Upper lobe of left lung (tissue), 6 donors: ENCODE data around the gene DDX60. TPM values are rescaled to one million over a fixed set of nuclear protein-coding genes. Genes with fewer than 3 reads are reported as not detected.

Experiments
- ATAC-seq, 2 donors: fragments of 200-7000 bp; cut with Tn5 transposase; one replicate each; pipeline ENCODE4 v1.9.1; 2022; ENCODE audit warnings: mild to moderate bottlenecking in 2 of 2, moderate library complexity in 2 of 2; ENCODE audit not compliant: low FRiP score in 2 of 2
- DNase-seq, 2 donors: peaks; one replicate each; pipeline ENCODE4 v3.0.0-alpha.2; 2019 to 2020
- H3K27ac ChIP-seq, 4 donors: fragments of 200-600 bp; sonication (generic); one replicate each; pipeline ENCODE4 v1.5.1; 2016 to 2019
- H3K27me3 ChIP-seq, 4 donors: fragments of 200-600 bp; sonication (generic); one replicate each; pipeline ENCODE4 v1.5.1; 2017 to 2019
- H3K36me3 ChIP-seq, 4 donors: fragments of 200-600 bp; sonication (generic); one replicate each; pipeline ENCODE4 v1.5.1; 2016 to 2019
- H3K4me1 ChIP-seq, 4 donors: fragments of 200-600 bp; sonication (generic); one replicate each; pipeline ENCODE4 v1.5.1; 2018 to 2019
- H3K4me3 ChIP-seq, 4 donors: fragments of 200-600 bp; sonication (generic); one replicate each; pipeline ENCODE4 v1.5.1; 2017 to 2019; ENCODE audit warnings: mild to moderate bottlenecking in 2 of 4, moderate library complexity in 1 of 4
- H3K9me3 ChIP-seq, 4 donors: fragments of 200-600 bp; sonication (generic); one replicate each; pipeline ENCODE4 v1.5.1; 2018 to 2019
- CTCF ChIP-seq, 6 experiments: fragments of 450-650 bp in 4 of 6; fragments of 200-600 bp in 2 of 6; sonication (generic) in 2 of 6; IDR thresholded peaks; one replicate each; pipeline ENCODE4 v1.5.1; 2016 to 2019; ENCODE audit warnings: antibody characterized with exemption in 6 of 6
- EP300 ChIP-seq, 4 donors: sonication (generic); formaldehyde crosslinking; IDR thresholded peaks; one replicate each; pipeline ENCODE4 v1.5.1; 2017; ENCODE audit warnings: antibody characterized with exemption in 4 of 4, control low read depth in 2 of 4
- POLR2A ChIP-seq, 4 donors: fragments of 450-650 bp; IDR thresholded peaks; one replicate each; pipeline ENCODE4 v1.5.1; 2016 to 2017; ENCODE audit warnings: antibody characterized with exemption in 4 of 4, mild to moderate bottlenecking in 2 of 4
- POLR2AphosphoS5 ChIP-seq, 2 donors: sonication (generic); formaldehyde crosslinking; IDR thresholded peaks; one replicate each; pipeline ENCODE4 v1.5.1; 2017; ENCODE audit warnings: antibody characterized with exemption in 2 of 2
- WGBS, 2 donors: methylation state at CpG; one replicate each; pipeline ENCODE4 v1.1.5; 2017 to 2018; 5-methylcytosine and 5-hydroxymethylcytosine counted together
- total RNA-seq, 6 donors: library from RNA; depleted of rRNA in 4 of 6; stranded (reverse); fragments of >200 nt in 4 of 6; gene quantifications; one replicate each; pipeline versions ENCODE4 v1.1.0 to v1.2.1, GENCODE V29; 2016 to 2021
- donor health status: DM: no; HTN: no; CAD: no; lungs with moderate emphysema.
- donor health status: DM: no; HTN: yes; CAD: no; lungs with severe emphysema.

Gene DDX60
- total RNA-seq, 6 donors from 2014 or later: 15.7 to 37.5 (median 22.1) TPM

- peaks cover 0 to 69% (median 10%) of the 10 kb centered on the region in 4 donors for H3K36me3 ChIP-seq
- H3K4me3 ChIP-seq: no peak overlapping the region
- DNase-seq: no peak
- H3K4me1 ChIP-seq: peaks cover 0 to 9% (median 7%) of the 10 kb centered on the region in 4 donors
- TF ChIP-seq POLR2AphosphoS5 (IDR thresholded peaks at IDR 0.05) (no peak), CTCF (IDR thresholded peaks at IDR 0.05) (no peak), POLR2A (IDR thresholded peaks at IDR 0.05) (no peak), EP300 (IDR thresholded peaks at IDR 0.05) (no peak)
- no peaks in the 10 kb centered on the region for H3K9me3 ChIP-seq
- no peak overlapping the region for H3K27ac ChIP-seq
- H3K27me3 ChIP-seq: no peaks in the 10 kb centered on the region
- no peak for ATAC-seq
- 31 to 75% methylated on average over 3 of the region's 3 CpGs for WGBS, 2 donors
These were observed 53.6 kb downstream of the DDX60 start for GRCh38 chr4:168264903-168265302.

GRCh38 chr4:168263039-168263438, 55.5 kb downstream of the DDX60 start:
- peaks cover 3 to 11% (median 8%) of the 10 kb centered on the region in 4 donors for H3K4me1 ChIP-seq
- peaks cover 0 to 57% (median 8%) of the 10 kb centered on the region in 4 donors for H3K36me3 ChIP-seq
- H3K27ac ChIP-seq: no peak overlapping the region
- WGBS, 2 donors: 90 to 93% methylated on average over 1 of the region's 1 CpG
- H3K9me3 ChIP-seq: no peaks in the 10 kb centered on the region
- TF ChIP-seq EP300 (IDR thresholded peaks at IDR 0.05): no peak
- TF ChIP-seq POLR2A (IDR thresholded peaks at IDR 0.05): no peak
- TF ChIP-seq CTCF (IDR thresholded peaks at IDR 0.05): no peak
- no peak for TF ChIP-seq POLR2AphosphoS5 (IDR thresholded peaks at IDR 0.05)
- no peak for DNase-seq
- ATAC-seq: no peak
- H3K27me3 ChIP-seq: no peaks in the 10 kb centered on the region
- H3K4me3 ChIP-seq: no peak overlapping the region

- WGBS, 2 donors: 92 to 98% methylated on average over 1 of the region's 1 CpG
- TF ChIP-seq POLR2AphosphoS5 (IDR thresholded peaks at IDR 0.05): no peak
- no peak for TF ChIP-seq POLR2A (IDR thresholded peaks at IDR 0.05)
- TF ChIP-seq CTCF (IDR thresholded peaks at IDR 0.05): no peak
- no peak for TF ChIP-seq EP300 (IDR thresholded peaks at IDR 0.05)
- DNase-seq (no peak), ATAC-seq (no peak)
- Histone ChIP-seq H3K4me3 (no peak overlapping the region), H3K4me1 (peaks cover 0 to 11% (median 7%) of the 10 kb centered on the region in 4 donors), H3K9me3 (no peaks in the 10 kb centered on the region), H3K27ac (no peak overlapping the region), H3K27me3 (no peaks in the 10 kb centered on the region), H3K36me3 (peaks cover 0 to 52% (median 7%) of the 10 kb centered on the region in 4 donors)
These were observed 59.5 kb downstream of the DDX60 start for GRCh38 chr4:168259096-168259495.

GRCh38 chr4:168257768-168258167, 60.8 kb downstream of the DDX60 start:
- peaks cover 0 to 11% (median 5%) of the 10 kb centered on the region in 4 donors for H3K4me1 ChIP-seq
- 39 to 65% methylated on average over 4 of the region's 4 CpGs for WGBS, 2 donors
- TF ChIP-seq POLR2A (IDR thresholded peaks at IDR 0.05) (no peak), EP300 (IDR thresholded peaks at IDR 0.05) (no peak), POLR2AphosphoS5 (IDR thresholded peaks at IDR 0.05) (no peak), CTCF (IDR thresholded peaks at IDR 0.05) (no peak)
- no peaks in the 10 kb centered on the region for H3K9me3 ChIP-seq
- H3K36me3 ChIP-seq: peaks cover 0 to 60% (median 9%) of the 10 kb centered on the region in 4 donors
- no peak for ATAC-seq
- no peak overlapping the region for H3K4me3 ChIP-seq
- no peak for DNase-seq
- no peak overlapping the region for H3K27ac ChIP-seq
- H3K27me3 ChIP-seq: no peaks in the 10 kb centered on the region

- no peak overlapping the region for H3K4me3 ChIP-seq
- H3K4me1 ChIP-seq: no peaks in the 10 kb centered on the region
- H3K36me3 ChIP-seq: peaks cover 7 to 82% (median 24%) of the 10 kb centered on the region in 4 donors
- no peaks in the 10 kb centered on the region for H3K27me3 ChIP-seq
- ATAC-seq: no peak
- no peak for DNase-seq
- TF ChIP-seq POLR2AphosphoS5 (IDR thresholded peaks at IDR 0.05): no peak
- TF ChIP-seq EP300 (IDR thresholded peaks at IDR 0.05): no peak
- TF ChIP-seq CTCF (IDR thresholded peaks at IDR 0.05): no peak
- no peak for TF ChIP-seq POLR2A (IDR thresholded peaks at IDR 0.05)
- H3K9me3 ChIP-seq: no peaks in the 10 kb centered on the region
- 63 to 86% methylated on average over 3 of the region's 3 CpGs for WGBS, 2 donors
- no peak overlapping the region for H3K27ac ChIP-seq
These were observed 70.3 kb downstream of the DDX60 start for GRCh38 chr4:168248176-168248710.
